HG03342 (cell line): Measurements from ENCODE around the gene LRRC4.
A peak's percentile ranks its signal among the peaks of the same experiment; 100 is the strongest.

ENCODE experiments used
- ATAC-seq: cut with Tn5 transposase; IDR thresholded peaks from one replicate; pipeline ENCODE4 v1.9.1; 2021; ENCODE audit warnings: mild to moderate bottlenecking, moderate library complexity; ENCODE audit not compliant: unreplicated experiment

Gene LRRC4, protein sequence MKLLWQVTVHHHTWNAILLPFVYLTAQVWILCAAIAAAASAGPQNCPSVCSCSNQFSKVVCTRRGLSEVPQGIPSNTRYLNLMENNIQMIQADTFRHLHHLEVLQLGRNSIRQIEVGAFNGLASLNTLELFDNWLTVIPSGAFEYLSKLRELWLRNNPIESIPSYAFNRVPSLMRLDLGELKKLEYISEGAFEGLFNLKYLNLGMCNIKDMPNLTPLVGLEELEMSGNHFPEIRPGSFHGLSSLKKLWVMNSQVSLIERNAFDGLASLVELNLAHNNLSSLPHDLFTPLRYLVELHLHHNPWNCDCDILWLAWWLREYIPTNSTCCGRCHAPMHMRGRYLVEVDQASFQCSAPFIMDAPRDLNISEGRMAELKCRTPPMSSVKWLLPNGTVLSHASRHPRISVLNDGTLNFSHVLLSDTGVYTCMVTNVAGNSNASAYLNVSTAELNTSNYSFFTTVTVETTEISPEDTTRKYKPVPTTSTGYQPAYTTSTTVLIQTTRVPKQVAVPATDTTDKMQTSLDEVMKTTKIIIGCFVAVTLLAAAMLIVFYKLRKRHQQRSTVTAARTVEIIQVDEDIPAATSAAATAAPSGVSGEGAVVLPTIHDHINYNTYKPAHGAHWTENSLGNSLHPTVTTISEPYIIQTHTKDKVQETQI

DNA sequence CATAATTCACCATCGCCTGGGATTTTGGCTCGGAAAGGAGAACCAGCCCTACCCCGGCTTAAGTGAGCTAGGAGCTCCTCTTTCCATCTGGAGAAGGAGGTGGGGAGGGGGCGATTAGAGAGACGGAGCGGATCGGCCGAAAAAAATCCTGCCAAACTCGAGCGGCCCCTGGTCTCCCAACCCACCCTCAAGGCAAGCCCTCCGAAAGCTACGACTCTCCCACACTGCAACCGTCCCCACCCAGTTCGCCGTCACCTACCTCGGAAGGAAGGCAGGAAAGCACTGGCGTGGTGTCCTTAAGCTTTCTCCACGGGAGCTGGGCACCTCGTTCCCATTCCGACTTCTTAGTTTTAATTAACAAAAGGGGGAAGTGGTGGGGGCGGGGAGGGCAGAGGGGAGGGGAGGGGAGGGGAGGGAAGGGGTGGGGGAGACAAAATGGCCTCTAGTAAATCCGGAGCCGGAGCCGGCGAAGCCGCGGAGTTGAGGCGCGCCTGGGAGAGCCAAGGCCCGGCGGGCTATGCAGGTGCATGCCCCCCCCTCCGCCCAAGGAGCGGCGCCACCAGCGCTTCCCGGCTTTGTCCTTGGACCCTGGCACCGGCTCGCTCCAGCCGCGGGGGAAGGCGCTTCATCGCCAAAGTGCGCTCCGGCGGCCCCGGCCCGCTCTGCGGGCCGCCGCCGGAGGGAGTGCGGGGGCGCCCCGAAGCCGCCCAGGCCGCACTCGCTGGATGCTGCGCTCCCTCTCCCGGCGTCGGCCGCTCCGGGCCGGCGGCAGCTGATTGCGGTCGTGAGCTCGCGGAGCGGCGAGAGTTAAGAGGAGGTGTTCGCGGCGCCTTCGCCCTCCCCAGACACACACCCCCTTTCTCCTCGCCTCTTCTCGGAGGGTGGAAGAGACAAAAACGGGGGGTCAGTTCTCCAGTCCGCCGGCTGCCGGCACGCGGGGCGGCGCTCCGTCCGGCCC lies at the start of gene LRRC4:
TSS of gene LRRC4 (minus strand) at position 784 of the 958 bp plus-strand sequence. CDS start 797 bp downstream, outside the sequence.
- ATAC-seq = peak; percentile 42

DNA sequence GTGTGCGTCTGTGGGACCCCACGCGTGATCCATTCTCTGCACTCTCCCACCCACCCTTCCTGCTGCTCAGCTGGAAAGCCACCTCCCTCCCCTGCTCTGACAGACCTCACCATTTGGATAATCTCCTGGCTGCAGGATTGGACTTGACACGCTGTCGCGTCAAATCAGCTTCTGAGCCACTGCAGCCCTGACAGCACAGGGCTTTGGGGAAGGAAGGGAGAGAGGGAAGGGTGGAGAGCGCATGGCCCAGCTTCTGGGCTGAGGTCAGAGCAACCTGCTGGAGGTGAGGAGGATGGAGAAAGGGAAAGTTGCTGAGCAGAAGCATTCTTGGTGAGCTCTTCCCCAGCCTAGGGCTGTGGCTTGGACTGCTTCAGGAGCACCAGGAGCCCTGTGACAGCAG lies 48.9 kb upstream of the LRRC4 start:
- ATAC-seq = no peak

DNA sequence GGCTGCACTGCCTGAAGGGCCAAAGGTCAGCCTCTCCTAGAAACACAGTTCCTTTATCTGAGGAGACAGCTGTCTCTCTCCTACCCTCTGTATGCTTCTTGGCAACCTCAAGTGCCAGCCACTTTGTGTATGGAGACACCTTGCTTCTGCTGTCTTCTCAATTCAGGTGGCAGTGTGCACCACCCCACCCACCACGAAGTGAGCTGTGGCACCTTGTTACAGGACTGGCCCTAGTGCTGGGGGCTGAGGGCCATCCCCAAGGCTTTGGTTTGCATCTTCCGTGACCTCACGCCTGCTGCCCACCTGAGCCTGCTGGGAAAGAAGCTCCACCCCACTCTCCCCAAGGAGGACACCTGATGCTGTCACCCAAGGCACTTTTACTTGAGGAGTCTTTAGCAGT lies 47.1 kb upstream of the LRRC4 start:
- no peak for ATAC-seq

DNA sequence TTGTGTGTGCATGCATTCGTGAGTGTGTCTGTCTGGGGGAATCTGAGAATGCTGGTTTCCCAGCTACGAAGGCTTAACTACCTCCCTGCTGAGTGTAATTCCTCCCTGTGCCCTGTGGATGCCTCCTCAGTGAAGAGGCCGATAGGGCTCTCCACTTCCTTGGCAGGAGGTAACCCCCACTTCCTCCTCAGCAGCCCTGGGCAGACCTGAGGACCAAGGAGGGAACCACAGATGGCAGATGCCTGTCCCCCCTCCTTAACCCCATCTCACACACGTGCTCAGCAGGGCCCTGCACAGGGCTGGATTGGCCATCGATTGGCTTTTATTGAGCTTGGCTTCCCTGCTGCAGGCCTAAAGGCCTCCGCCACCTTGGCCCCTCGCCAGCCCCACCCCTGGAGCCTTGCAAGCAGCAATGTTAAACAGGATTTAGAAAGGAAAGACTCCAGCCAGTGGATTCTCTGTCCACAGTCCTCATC lies 45.6 kb upstream of the LRRC4 start:
- ATAC-seq = no peak

DNA sequence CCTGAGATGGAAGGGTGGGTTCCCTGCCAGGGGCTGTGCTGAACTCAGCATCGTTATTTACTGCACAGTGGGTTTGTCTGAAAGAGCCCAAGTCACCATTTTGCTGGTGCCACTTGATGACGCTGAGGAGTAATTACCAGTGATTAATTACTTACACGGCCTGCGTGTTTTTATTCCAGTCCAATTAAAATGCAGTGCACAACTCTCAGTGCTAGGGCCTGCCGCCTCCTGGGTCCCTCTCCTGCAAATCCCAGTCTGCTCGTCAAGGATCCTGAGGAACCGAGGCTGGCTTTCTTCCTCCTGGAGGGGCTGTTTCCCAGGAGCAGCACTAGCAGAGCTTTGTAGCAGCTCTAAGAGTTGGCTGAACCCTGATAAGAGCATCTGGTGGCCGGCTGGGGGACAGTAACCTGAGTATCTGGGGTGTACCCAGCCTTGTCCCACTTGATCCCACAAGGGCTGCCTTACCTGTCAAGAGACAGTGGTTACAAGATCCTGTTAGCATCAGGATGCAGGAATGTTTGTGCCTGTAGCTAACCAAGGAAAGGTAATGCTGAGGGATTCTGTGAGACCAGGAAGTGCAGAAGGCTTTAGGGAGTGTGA lies 45.1 kb upstream of the LRRC4 start:
- no peak for ATAC-seq

DNA sequence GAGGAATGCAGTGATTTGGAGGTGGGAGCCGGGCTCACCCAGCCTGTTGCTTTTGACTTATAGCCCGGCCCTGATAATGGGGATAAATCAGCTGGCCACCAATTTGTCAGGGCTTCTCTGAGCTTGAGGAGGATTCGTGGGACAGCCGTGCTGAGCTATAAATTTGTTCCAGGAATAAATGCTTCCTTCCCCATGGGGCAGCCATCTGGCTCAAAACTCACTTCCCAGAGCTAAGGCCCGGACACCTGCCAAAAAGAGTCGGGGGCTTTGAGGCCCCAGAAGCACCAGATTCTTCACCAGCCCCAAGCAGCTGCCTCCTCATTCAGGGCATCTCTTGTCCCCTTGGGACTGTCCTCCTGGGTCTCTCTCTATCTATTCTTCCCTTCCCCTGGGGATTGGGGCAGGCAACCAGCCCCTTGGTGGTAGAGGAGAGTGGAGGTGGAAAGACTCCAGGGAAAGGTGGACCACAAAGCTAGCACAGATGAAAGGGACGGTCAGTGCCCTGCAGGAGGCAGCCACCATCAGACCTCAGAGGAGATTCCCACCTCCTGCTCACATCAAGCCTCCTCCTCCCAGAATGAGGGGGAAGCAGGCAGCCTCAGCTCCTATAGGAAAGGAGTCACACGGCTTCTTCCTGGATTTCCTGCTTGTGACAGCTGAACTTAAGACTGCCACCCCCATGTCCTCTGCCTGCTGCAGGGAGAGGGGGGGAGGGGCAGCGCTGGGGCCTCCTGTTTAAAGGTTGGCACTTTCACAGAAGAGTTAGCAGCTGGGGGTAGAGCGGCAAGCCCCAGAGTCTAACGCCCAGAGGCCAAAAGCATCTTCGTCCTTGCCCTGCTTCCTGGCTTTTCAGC lies 44.2 kb upstream of the LRRC4 start:
- ATAC-seq = no peak

DNA sequence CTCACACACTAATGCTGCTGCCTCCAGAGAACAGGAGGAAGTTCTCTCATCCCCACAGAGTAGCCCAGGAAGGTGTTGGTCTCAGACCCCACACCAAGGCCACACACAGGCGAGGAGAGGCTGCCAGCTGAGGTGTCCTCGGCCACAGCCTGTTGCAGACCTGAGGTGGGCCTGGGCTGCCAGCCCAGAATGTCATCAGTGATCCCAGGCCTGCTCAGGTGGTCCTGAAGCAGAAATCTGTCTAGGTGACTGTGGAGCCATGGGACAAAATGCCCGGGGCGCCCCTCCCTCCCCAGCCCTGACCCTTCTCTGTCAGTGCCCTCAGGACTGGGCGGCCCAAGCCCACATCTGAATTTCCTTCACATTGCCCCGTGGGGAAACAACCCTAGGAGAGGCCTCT lies 43.5 kb upstream of the LRRC4 start:
- ATAC-seq = no peak

DNA sequence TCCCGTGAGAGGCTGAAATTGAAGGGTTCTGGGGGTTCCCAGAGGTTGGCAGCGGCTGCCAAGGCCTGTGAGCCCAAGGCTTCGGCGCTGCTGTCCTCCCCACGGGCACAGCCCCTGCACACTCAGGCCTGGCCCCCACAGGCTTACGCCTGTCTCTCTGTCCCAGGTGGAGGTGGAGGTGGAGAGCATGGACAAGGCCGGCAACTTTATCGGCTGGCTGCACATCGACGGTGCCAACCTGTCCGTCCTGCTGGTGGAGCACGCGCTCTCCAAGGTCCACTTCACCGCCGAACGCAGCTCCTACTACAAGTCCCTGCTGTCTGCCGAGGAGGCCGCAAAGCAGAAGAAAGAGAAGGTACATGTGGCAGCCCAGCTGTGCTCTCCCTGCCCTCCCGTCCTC lies 43.1 kb upstream of the LRRC4 start:
- no peak for ATAC-seq

DNA sequence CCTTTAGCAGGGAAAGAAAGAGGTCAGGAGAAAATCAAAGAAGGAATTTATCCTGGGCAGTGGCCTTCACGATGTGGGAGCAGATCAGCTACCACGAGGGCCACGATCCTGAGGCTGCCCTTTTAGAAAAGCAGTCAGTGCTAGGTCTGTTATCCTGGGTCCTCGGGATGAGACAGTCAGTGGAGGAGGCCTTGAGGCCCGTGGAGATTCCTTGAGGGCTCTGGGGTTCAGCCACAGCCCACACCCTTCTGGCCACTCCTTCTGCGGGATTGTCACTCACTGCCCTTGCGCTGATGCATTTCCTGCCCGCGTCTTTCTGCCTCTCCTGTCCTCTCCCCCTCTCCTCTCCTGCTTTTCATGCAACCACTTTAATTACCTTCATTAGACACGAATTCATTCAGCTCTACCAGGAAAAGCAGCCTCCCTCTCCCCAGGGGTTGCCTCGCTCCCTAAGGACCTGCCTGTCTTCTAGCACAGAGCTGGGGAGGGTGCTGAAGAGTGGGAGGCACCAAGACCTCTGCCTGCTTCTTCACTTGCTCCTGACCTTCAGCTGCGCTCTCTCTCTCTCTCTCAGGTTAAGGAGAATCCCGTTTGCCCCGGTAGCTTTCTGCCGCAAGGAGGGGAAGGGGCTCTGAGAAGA lies 42.6 kb upstream of the LRRC4 start:
- ATAC-seq = no peak

DNA sequence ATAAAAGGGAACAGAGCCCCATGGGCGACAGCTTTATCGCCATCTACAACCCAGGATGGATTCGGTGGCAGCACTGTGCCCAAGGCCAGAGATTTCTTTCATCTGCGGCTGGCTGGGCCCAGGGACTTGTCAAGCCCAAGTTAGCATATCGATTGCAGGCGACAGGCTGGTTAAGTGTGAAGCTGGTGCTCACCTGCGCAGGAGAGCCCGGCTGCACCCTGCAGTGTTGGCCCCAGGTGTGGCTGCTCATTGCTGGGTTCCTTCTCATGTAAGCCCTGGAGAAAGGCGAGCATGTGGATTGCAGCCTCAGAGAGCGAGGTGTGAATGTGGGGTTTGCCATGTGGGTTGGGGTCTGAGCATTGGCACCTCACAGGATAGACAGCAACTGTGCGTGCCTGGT lies 40.6 kb upstream of the LRRC4 start:
- ATAC-seq = no peak

DNA sequence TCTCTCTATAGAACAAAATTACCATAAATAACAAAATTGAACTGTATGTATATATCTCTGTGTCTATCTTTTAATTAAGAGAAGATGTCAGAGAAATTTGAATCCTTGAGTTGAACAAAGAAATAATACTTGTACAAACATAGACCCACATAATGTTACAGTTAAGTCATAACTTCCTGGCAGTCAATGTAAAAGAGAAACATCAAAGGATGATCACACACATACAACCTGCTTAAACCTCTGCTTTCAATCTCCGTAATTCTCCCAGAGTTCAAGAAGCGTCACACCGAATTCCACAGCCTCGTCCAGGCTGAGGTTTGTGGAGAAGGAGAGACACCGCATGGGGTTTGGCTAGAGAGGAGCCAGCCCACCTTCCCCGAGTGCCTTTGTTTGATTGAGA lies 40.1 kb upstream of the LRRC4 start:
- no peak for ATAC-seq

DNA sequence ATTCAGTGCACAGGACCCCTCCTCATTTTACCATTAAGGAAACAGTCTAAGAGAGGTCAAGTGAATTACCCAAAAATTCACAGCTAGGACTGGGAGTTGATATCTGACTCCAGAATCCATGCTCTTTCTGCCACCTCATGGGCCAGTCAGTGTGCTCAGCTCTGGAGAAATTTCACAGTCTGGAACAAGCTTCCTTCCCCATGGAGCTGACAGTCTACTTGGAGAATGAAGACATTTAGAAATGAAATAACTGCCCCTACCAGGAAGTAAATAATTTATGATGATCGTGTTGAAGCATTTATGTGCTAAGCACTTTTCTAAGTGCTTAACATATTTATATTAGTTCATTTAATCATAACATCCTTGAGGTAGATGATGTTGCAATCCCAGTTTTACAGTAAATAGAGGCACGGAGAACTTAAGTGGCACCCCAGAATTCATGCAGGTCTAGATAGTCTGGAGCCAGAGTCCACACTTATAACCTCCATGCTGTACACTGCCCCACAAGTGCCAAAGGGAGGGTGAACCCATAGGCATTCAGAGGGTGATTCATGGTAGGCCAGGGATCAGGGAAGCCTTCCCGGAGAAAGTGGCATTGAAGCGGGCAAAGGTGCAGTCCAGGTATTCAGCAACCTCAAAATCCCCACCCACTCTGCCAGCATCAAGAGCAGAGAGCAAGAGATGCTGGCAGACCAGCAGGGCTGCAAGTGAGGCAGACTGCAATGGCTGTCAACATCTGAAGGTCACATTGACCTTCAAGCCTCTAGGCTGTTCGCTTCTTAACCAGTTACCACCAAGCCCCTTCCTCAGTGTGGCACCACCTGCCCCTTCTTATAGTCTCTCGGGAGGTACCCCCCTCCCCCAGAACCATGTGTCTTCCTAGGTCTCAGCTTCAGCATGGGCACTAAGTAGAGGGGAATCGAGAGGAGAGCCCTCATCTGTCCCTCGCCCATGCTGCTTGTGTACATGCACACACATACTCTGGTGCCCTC lies 38.4 kb upstream of the LRRC4 start:
- ATAC-seq = no peak

DNA sequence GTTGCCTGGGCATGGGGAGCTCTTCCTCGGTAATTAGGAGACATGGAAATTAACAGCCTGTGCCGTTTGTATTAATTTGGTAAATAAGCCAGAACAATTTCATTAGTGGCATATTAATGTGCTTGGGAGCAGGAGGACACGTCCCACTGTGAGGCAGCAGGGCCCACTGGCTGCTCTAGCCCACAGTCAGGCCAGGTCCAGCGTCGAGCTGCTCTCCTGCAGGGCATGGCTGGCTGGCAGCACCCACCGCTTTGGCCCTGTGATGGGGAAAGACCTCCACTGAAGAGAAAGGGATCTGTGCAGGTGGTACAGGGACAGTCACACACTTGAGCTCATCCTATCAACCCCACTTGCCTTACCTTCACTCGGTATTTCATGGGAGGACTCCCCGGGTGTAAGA lies 37.5 kb upstream of the LRRC4 start:
- no peak for ATAC-seq

DNA sequence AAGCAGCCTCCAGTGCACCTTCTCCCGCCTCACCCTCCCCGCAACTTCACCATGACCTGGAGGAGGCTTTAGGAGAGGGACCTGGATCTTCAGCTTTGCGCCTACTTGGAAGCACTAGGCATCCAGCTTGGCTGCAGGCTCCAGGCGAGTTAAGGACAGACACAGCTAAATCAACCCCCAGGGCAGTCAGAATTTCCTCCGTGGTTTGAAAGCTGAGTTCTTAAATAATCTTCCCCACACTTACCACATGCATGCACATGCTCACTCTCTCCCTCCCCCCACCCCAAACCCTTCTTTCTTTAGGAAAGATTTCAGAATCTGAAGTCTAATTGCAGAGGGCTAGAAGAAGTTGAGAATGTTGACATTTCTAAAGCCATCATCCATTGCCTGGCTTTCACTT lies 36.7 kb upstream of the LRRC4 start:
- no peak for ATAC-seq

DNA sequence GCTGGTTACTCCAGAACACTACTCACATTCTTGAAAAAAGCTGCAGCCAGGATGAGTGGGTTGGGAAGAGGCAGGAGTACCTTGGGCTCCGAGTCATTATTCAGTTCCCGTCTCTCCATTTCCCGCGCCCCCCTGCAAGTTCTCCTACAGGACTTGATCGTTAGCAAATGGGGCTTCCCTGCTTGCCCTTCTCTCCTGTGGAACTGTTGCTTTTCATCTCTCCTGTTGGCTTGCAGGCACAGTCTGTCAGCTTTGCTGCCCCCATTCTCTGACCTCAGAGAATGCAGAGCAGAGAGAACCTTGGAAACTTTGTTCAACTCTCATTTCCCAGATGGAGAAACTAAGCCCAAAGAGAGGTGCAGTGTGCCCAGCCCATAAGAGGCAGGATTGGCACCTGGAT lies 35.6 kb upstream of the LRRC4 start:
- no peak for ATAC-seq

DNA sequence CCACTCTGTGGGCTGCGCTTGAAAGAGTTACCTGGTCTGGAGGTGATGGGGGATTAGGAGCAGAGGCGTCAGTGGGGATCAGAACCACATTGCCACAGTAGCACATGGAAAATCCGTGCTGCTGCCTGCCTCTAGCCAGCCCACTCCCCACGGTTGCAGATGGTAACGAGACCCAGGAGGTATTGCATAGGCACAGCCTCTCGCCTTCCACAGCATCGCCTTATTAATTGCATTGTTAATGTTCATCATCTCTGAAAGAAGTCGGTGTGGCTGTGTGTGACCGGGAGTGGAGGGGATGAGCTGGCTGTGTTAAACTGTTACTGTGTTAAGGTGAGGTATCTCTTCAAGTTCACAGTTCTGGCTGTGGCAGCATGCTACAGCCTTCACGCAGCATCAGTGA lies 35.2 kb upstream of the LRRC4 start:
- ATAC-seq = no peak

DNA sequence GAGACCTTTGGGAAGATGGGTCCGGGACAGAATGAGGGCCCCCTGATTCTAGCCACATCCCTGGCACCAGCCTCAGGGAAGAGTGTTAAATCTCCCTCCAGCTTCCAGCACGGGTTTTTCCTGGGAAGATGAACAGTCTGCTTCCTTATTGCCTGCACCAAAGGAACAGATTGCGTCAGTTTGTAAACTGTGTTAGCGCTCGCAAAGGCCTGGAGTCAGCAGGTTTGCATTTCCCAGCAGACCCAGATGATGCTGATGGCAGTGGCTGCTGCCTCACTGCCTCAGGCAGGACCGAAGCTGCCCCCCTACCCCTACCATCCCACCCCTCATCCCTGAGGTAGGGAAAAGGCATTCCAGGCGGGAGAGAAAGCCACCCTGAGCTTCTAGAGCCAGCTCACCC lies 34.6 kb upstream of the LRRC4 start:
- ATAC-seq = no peak

DNA sequence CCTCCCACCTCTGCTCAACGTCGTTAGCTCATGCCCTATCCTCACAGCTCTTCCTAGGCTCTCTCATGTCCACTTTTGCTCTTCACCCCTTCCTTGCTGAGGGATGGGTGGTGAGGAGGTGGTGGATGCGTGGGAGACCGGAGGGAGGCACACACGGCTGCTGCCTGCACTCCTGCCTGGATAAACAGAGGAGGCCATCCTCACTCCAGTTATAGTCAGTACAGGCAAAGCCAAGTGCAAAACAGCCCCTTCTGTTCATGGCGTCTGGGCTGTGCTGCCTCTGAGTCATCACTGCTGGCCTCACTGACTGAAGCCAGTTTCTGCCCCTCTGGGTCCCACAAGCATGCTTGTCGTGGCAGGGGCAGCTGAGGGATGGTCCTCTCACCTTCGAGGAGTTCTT lies 31.9 kb upstream of the LRRC4 start:
- no peak for ATAC-seq
